CD4-positive, alpha-beta T cell (primary cell): ENCODE results near the gene HSD17B10. TPM values are rescaled to one million over a fixed set of nuclear protein-coding genes. Genes with fewer than 3 reads are reported as not detected.

Experiments
- ATAC-seq: fragments of 200-7000 bp; cut with Tn5 transposase; one replicate; pipeline ENCODE4 v1.10.0; 2022; ENCODE audit warnings: mild to moderate bottlenecking; ENCODE audit not compliant: poor library complexity
- CTCF ChIA-PET: fragments of 350-600 bp; sonication (Branson Sonifier 250); formaldehyde crosslinking; loops from one replicate; lab custom pipeline; 2021; ENCODE audit warnings: antibody characterized with exemption, inconsistent platforms; lab: Charles Lee
- POLR2A ChIA-PET: fragments of 350-600 bp; sonication (Branson Sonifier 250); formaldehyde crosslinking; loops from one replicate; lab custom pipeline; 2021; ENCODE audit warnings: antibody characterized with exemption, inconsistent platforms; lab: Charles Lee
- DNase-seq, 14 experiments: peaks; one replicate each; pipeline ENCODE4 v3.0.0-alpha.2; 2013 to 2020; ENCODE audit warnings: mixed read lengths in 2 of 14
- H3K27ac ChIP-seq, 2 donors: one replicate each; pipeline versions ENCODE4 v1.5.1 to v1.7.0; 2013; ENCODE audit warnings: low read length in 2 of 2, low read depth in 1 of 2, mild to moderate bottlenecking in 1 of 2
- H3K27me3 ChIP-seq, 2 experiments: 1 replicate in 1 of 2; 2 replicates in 1 of 2; pipeline versions ENCODE4 v1.6.1 to v1.7.0; 2013; ENCODE audit warnings: low read length in 2 of 2, control low read depth in 1 of 2, mild to moderate bottlenecking in 1 of 2, moderate library complexity in 1 of 2; ENCODE audit not compliant: insufficient read depth in 2 of 2, control insufficient read depth in 1 of 2
- H3K36me3 ChIP-seq: one replicate; pipeline ENCODE4 v1.6.1; 2013; ENCODE audit warnings: low read length, control low read depth; ENCODE audit not compliant: insufficient read depth
- H3K4me1 ChIP-seq: one replicate; pipeline ENCODE4 v1.6.1; 2013; ENCODE audit warnings: low read length, control low read depth; ENCODE audit not compliant: insufficient read depth
- H3K4me3 ChIP-seq: one replicate; pipeline ENCODE4 v1.5.1; 2013; ENCODE audit warnings: mild to moderate bottlenecking, low read length, moderate library complexity
- H3K9me3 ChIP-seq, 2 experiments: 1 replicate in 1 of 2; 2 replicates in 1 of 2; pipeline versions ENCODE4 v1.6.1 to v1.7.0; 2013; ENCODE audit warnings: low read length in 2 of 2, mild to moderate bottlenecking in 2 of 2, control low read depth in 1 of 2, moderate library complexity in 1 of 2; ENCODE audit not compliant: control insufficient read depth in 1 of 2, insufficient read depth in 1 of 2
- H3K27ac Mint-ChIP-seq: one replicate; pipeline ENCODE4 v1.8.0; 2020; ENCODE audit warnings: mixed read lengths
- H3K27me3 Mint-ChIP-seq: one replicate; pipeline ENCODE4 v1.8.0; 2021; ENCODE audit warnings: mixed read lengths
- H3K36me3 Mint-ChIP-seq: one replicate; pipeline ENCODE4 v1.8.0; 2021; ENCODE audit warnings: low read depth, mixed read lengths
- H3K4me1 Mint-ChIP-seq: one replicate; pipeline ENCODE4 v1.8.0; 2021; ENCODE audit warnings: low read depth, mixed read lengths
- H3K4me3 Mint-ChIP-seq: one replicate; pipeline ENCODE4 v1.8.0; 2020; ENCODE audit warnings: mild to moderate bottlenecking, mixed read lengths
- H3K9me3 Mint-ChIP-seq: one replicate; pipeline ENCODE4 v1.8.0; 2020; ENCODE audit warnings: mixed read lengths
- CTCF ChIP-seq: fragments of 200-600 bp; IDR thresholded peaks from one replicate; pipeline ENCODE4 v1.8.0; 2022; ENCODE audit warnings: antibody characterized with exemption, mild to moderate bottlenecking
- intact Hi-C, 2 experiments: fragments of 100-400 bp; cut with DNase I in 1 of 2; cut with micrococcal nuclease in 1 of 2; formaldehyde crosslinking; loops; one replicate each; pipeline versions ENCODE4 v1.15.1 to v1.9.0; 2023 to 2025; cut with DNase I, micrococcal nuclease
- polyA plus RNA-seq, 2 donors: library from polyadenylated mRNA; unstranded; fragments of 120-200 nt; gene quantifications; one replicate each; pipeline ENCODE4 v1.2.1, GENCODE V29; 2013
- total RNA-seq, 174 experiments: library from RNA in 2 of 174; stranded (reverse) in 2 of 174; gene quantifications; one replicate each; pipeline ENCODE4 v1.2.3 and lab custom pipeline; 2021 to 2026

HSD17B10 gene
- total RNA-seq (10 to 100 TPM; 27.0 to 28.6 TPM), total RNA-seq (lab: John Stamatoyannopoulos, UW) (14.1 to 110 (median 26.7) reads per million in 172 experiments)
- polyA plus RNA-seq (2013, experiment 1 of 2): 51.7 TPM
- 50.5 TPM for polyA plus RNA-seq (2013, experiment 2 of 2)

GRCh38 chrX:53433651-53434639, at the start of gene HSD17B10:
TSS of gene HSD17B10 (minus strand) at chrX:53434370. CDS start at chrX:53434345, 25 bp downstream.
- ATAC-seq (peak; percentile 98), DNase-seq (peak; percentile 67 to 92 (median 80))
- H3K9me3 Mint-ChIP-seq: no peaks in the 10 kb centered on the region
- ChIA-PET CTCF (interaction anchor here (1.5 to 2.6 kb wide), 3 partner anchors 11 to 121 kb away, joined by 5 to 19 read pairs (median 15); partner anchors contain the start of genes RIBC1 and SMC1A), POLR2A (interaction anchor here (0.6 to 1.4 kb wide), 3 partner anchors 12 to 352 kb away, joined by 3 to 10 read pairs (median 4); partner anchors contain the start of genes RIBC1, SMC1A and TSPYL2)
- no peaks in the 10 kb centered on the region for H3K27me3 ChIP-seq
- peaks cover 28% of the 10 kb centered on the region for H3K36me3 Mint-ChIP-seq
- H3K4me1 ChIP-seq: peaks cover 18% of the 10 kb centered on the region
- H3K27ac Mint-ChIP-seq: peak within 1 kb of the TSS; percentile 93
- H3K4me3 Mint-ChIP-seq: peak within 1 kb of the TSS; percentile 99
- H3K4me3 ChIP-seq: peak within 1 kb of the TSS; percentile 63
- no peaks in the 10 kb centered on the region for H3K9me3 ChIP-seq
- peak within 1 kb of the TSS; percentile 34 to 39 for H3K27ac ChIP-seq
- H3K27me3 Mint-ChIP-seq: peaks cover 3% of the 10 kb centered on the region
- intact Hi-C loops: loop anchor here in 1 of 2 experiments (2.0 to 10.0 kb wide), 4 partner anchors 13 to 1568 kb away; partner anchors contain the start of genes APEX2, IQSEC2 and PHF8
- H3K36me3 ChIP-seq: peaks cover 23% of the 10 kb centered on the region
- TF ChIP-seq CTCF: no peak
- peaks cover 16% of the 10 kb centered on the region for H3K4me1 Mint-ChIP-seq

- intact Hi-C loops: loop anchor here in 1 of 2 experiments (2.0 to 5.0 kb wide), 2 partner anchors 165 to 196 kb away; no protein-coding TSS in a partner anchor
- ATAC-seq: no peak
Measured at GRCh38 chrX:53483416-53483815, 49.2 kb upstream of the HSD17B10 start.

More at GRCh38 chrX:53483416-53483815, 49.2 kb upstream of the HSD17B10 start:
- no peaks in the 10 kb centered on the region for H3K27me3 ChIP-seq
- no peaks in the 10 kb centered on the region for H3K4me1 Mint-ChIP-seq
- CTCF ChIA-PET: interaction anchor here (1.2 kb wide), 1 partner anchor 171 kb away, joined by 4 read pairs; no protein-coding TSS in a partner anchor
- peaks cover 3% of the 10 kb centered on the region for H3K4me1 ChIP-seq
- no peak overlapping the region for H3K27ac Mint-ChIP-seq
- H3K9me3 Mint-ChIP-seq: no peaks in the 10 kb centered on the region
- H3K4me3 ChIP-seq: no peak overlapping the region
- H3K36me3 ChIP-seq: no peaks in the 10 kb centered on the region
- POLR2A ChIA-PET: no interaction called here
- no peaks in the 10 kb centered on the region for H3K9me3 ChIP-seq
- no peaks in the 10 kb centered on the region for H3K36me3 Mint-ChIP-seq
- H3K27me3 Mint-ChIP-seq: peaks cover 9% of the 10 kb centered on the region
- H3K27ac ChIP-seq: no peak overlapping the region
- no peak for TF ChIP-seq CTCF
- no peak overlapping the region for H3K4me3 Mint-ChIP-seq
- DNase-seq: no peak
